ENCODE data around the gene CFAP20DC. TPM values are rescaled to one million over a fixed set of nuclear protein-coding genes. Genes with fewer than 3 reads are reported as not detected.
"Not testable (repeated sequence)": the region's sequence is repeated elsewhere in the genome, so short reads cannot be mapped to it uniquely, and the experiment has no call there.

Gene CFAP20DC
- total RNA-seq, 1 donor, result 2.2 TPM

GRCh38 chr3:58708116-58708791, 341.6 kb downstream of the CFAP20DC start:
- Histone ChIP-seq H3K27ac (ENCODE audit: low read depth, low read length) (no peak overlapping the region), H3K79me2 (ENCODE audit: insufficient read depth, low read length) (no peaks in the 10 kb centered on the region), H3K9me3 (ENCODE audit: low read depth, low read length) (no peaks in the 10 kb centered on the region), H2AFZ (ENCODE audit: low read length) (no peak overlapping the region), H4K20me1 (ENCODE audit: insufficient read depth, low read length) (no peaks in the 10 kb centered on the region), H3K4me3 (ENCODE audit: insufficient read depth, low read length) (no peak overlapping the region), H3K36me3 (ENCODE audit: insufficient read depth, low read length) (no peaks in the 10 kb centered on the region), H3K27me3 (ENCODE audit: insufficient read depth, low read length) (no peaks in the 10 kb centered on the region), H3K4me2 (ENCODE audit: insufficient read depth, low read length) (no peak overlapping the region), H3K4me1 (ENCODE audit: insufficient read depth, low read length) (no peaks in the 10 kb centered on the region)
- no peak for TF ChIP-seq CTCF (IDR thresholded peaks at IDR 0.05; ENCODE audit: extremely low read depth, low read depth, low read length)
- DNase-seq (ENCODE audit: insufficient read length, low spot score, missing footprints), result no peak

DNA sequence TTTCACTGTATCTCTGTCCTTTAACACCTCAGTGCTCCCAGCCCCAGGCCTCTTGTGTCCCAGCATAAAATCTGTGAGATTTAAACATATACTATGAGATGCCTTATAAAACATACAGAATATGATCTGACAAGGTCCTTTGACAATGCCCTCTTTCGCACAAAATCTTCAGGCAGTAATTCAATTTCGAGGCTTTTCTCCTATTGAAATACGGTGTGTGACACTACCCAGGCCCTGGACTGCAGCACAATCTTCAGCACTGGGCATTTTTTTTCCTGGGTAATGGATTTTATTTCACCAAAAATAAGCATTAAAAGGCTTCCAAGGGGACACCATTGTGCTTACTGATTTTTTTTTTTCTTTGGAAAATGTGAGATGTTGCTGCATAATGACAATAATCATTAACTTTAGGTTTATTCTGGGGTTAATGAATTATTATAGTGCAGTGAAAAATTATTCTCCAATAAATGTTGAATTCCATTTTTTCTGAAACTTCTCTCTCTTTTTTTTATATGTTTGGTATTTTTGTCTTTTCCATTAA, 342.4 kb downstream of the CFAP20DC start:
- Histone ChIP-seq H3K4me3 (ENCODE audit: insufficient read depth, low read length) (no peak overlapping the region), H3K79me2 (ENCODE audit: insufficient read depth, low read length) (no peaks in the 10 kb centered on the region), H2AFZ (ENCODE audit: low read length) (no peak overlapping the region), H3K4me2 (ENCODE audit: insufficient read depth, low read length) (no peak overlapping the region), H3K27ac (ENCODE audit: low read depth, low read length) (no peak overlapping the region), H4K20me1 (ENCODE audit: insufficient read depth, low read length) (no peaks in the 10 kb centered on the region), H3K9me3 (ENCODE audit: low read depth, low read length) (no peaks in the 10 kb centered on the region), H3K4me1 (ENCODE audit: insufficient read depth, low read length) (no peaks in the 10 kb centered on the region), H3K36me3 (ENCODE audit: insufficient read depth, low read length) (no peaks in the 10 kb centered on the region), H3K27me3 (ENCODE audit: insufficient read depth, low read length) (no peaks in the 10 kb centered on the region)
- no peak for TF ChIP-seq CTCF (IDR thresholded peaks at IDR 0.05; ENCODE audit: extremely low read depth, low read depth, low read length)
- DNase-seq (ENCODE audit: insufficient read length, low spot score, missing footprints), result no peak

DNA sequence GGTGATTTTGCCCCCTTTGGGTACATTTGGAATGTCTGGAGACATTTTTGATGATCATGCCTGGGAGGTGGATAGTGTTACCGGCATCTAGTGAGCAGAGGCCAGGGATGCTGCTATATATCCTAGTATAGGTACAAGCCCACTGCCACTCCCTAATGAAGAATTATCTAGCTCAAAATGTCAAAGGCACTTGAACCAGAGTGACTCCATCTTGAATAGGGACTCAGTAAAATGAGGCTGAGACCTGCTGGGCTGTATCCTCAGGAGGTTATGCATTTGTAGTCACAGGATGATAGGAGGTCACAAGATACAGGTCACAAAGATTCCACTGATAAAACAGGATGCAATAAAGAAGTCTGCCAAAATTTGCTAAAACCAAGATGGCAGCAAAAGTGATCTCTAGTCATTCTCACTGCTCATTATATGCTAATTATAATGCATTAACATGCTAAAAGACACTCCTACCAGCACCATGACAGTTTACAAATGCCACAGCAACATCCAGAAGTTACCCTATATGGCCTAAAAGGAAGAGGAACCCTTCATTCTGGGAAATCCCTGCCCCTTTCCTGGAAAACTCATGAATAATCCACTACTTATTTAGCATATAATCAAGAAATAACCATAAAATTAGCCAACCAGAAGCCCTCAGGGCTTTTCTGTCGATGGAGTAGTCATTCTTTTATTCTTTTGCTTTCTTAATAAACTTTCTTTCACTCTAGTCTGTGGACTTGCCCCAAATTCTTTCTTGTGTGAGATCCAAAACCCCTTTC, 343.2 kb downstream of the CFAP20DC start:
- TF ChIP-seq CTCF (IDR thresholded peaks at IDR 0.05; ENCODE audit: extremely low read depth, low read depth, low read length), result no peak
- H3K4me3 ChIP-seq (ENCODE audit: insufficient read depth, low read length), result no peak overlapping the region
- no peak for DNase-seq (ENCODE audit: insufficient read length, low spot score, missing footprints)
- no peak overlapping the region for H3K27ac ChIP-seq (ENCODE audit: low read depth, low read length)
- H2AFZ ChIP-seq (ENCODE audit: low read length), result no peak overlapping the region
- no peak overlapping the region for H3K4me2 ChIP-seq (ENCODE audit: insufficient read depth, low read length)
- H3K4me1 ChIP-seq (ENCODE audit: insufficient read depth, low read length), result no peaks in the 10 kb centered on the region
- H3K79me2 ChIP-seq (ENCODE audit: insufficient read depth, low read length), result no peaks in the 10 kb centered on the region
- H3K36me3 ChIP-seq (ENCODE audit: insufficient read depth, low read length), result no peaks in the 10 kb centered on the region
- H4K20me1 ChIP-seq (ENCODE audit: insufficient read depth, low read length), result no peaks in the 10 kb centered on the region
- no peaks in the 10 kb centered on the region for H3K27me3 ChIP-seq (ENCODE audit: insufficient read depth, low read length)
- H3K9me3 ChIP-seq (ENCODE audit: low read depth, low read length), result no peaks in the 10 kb centered on the region

- TF ChIP-seq CTCF (IDR thresholded peaks at IDR 0.05; ENCODE audit: extremely low read depth, low read depth, low read length), result no peak
- Histone ChIP-seq H4K20me1 (ENCODE audit: insufficient read depth, low read length) (no peaks in the 10 kb centered on the region), H2AFZ (ENCODE audit: low read length) (no peak overlapping the region), H3K4me1 (ENCODE audit: insufficient read depth, low read length) (no peaks in the 10 kb centered on the region), H3K36me3 (ENCODE audit: insufficient read depth, low read length) (no peaks in the 10 kb centered on the region), H3K27me3 (ENCODE audit: insufficient read depth, low read length) (no peaks in the 10 kb centered on the region), H3K27ac (ENCODE audit: low read depth, low read length) (no peak overlapping the region), H3K79me2 (ENCODE audit: insufficient read depth, low read length) (no peaks in the 10 kb centered on the region), H3K4me2 (ENCODE audit: insufficient read depth, low read length) (no peak overlapping the region), H3K9me3 (ENCODE audit: low read depth, low read length) (no peaks in the 10 kb centered on the region), H3K4me3 (ENCODE audit: insufficient read depth, low read length) (no peak overlapping the region)
- DNase-seq (ENCODE audit: insufficient read length, low spot score, missing footprints), result no peak
Observed at GRCh38 chr3:58704745-58705144, 345.1 kb downstream of the CFAP20DC start.

- not testable (repeated sequence) for H3K4me2 ChIP-seq (ENCODE audit: insufficient read depth, low read length); H3K4me3 ChIP-seq (ENCODE audit: insufficient read depth, low read length); H3K9me3 ChIP-seq (ENCODE audit: low read depth, low read length); H4K20me1 ChIP-seq (ENCODE audit: insufficient read depth, low read length); H3K27me3 ChIP-seq (ENCODE audit: insufficient read depth, low read length); H3K79me2 ChIP-seq (ENCODE audit: insufficient read depth, low read length); H3K4me1 ChIP-seq (ENCODE audit: insufficient read depth, low read length); H3K27ac ChIP-seq (ENCODE audit: low read depth, low read length); H2AFZ ChIP-seq (ENCODE audit: low read length); H3K36me3 ChIP-seq (ENCODE audit: insufficient read depth, low read length); DNase-seq (ENCODE audit: insufficient read length, low spot score, missing footprints)
Observed at GRCh38 chr3:58704304-58704703, 345.5 kb downstream of the CFAP20DC start.
